ENCODE results near the gene ORAI2. TPM values are rescaled to one million over a fixed set of nuclear protein-coding genes. Genes with fewer than 3 reads are reported as not detected.
"Not testable (repeated sequence)": the region's sequence is repeated elsewhere in the genome, so short reads cannot be mapped to it uniquely, and the experiment has no call there.

Gene ORAI2
- total RNA-seq, 2 experiments from 2014 or later = 41.4 to 46.2 TPM

DNA sequence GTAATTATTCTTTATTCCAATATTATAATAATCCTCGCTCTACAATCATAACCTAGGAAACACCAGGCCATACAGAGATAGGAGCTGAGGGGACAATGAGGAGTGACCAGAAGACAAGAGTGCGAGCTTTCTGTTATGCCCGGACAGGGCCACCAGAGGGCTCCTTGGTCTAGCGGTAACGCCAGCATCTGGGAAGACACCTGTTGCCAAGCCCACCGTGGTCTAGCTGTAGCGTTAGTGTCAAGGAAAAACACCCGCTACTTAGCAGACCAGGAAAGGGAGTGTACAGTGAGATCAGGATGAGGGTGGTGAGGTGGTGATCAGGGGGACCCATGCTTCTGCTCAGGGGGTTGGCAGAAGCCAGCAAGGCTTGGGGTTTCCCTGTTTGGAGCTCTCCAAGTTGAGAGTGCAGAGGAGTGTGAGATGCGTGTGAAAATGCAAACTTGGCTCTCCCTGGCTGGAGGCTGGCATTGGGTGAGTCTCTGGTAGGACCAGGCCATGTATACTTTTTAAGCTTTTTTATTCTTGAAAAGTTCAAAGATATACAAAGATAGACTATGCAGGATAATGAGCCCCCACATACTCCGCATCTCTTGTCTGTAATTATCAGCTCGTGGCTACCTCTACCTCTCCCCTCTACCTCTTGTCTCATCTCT, 46.7 kb downstream of the ORAI2 start:
- not testable (repeated sequence) for H3K27ac Mint-ChIP-seq, H3K4me3 Mint-ChIP-seq, H3K4me1 Mint-ChIP-seq, H3K36me3 Mint-ChIP-seq, H3K27me3 Mint-ChIP-seq, H3K9me3 Mint-ChIP-seq, DNase-seq

GRCh38 chr7:102481962-102482361, 48.6 kb downstream of the ORAI2 start:
- not testable (repeated sequence) for DNase-seq, H3K4me1 Mint-ChIP-seq, H3K36me3 Mint-ChIP-seq, H3K27ac Mint-ChIP-seq, H3K4me3 Mint-ChIP-seq, H3K27me3 Mint-ChIP-seq, H3K9me3 Mint-ChIP-seq

DNA sequence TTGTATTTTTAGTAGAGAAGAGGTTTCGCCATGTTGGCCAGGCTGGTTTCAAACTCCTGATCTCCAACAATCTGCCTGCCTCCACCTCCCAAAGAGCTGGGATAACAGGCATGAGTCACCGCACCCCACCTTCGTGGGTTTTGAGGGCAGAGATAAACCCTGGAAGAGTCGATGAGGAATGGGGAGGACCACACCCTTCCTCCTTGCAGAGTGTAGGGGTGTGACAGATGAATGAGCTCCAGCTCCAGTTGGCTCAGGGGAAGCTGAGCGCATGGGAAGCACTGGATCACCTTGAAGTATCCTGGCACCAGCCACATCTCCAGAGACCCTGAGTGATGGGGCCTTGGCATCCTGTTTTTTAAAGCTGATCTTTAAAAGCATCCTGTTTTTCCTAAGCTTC, 50.9 kb downstream of the ORAI2 start:
- not testable (repeated sequence) for H3K27me3 Mint-ChIP-seq, H3K9me3 Mint-ChIP-seq, H3K4me3 Mint-ChIP-seq, H3K4me1 Mint-ChIP-seq, H3K36me3 Mint-ChIP-seq, H3K27ac Mint-ChIP-seq, DNase-seq

GRCh38 chr7:102490529-102491075, 57.2 kb downstream of the ORAI2 start:
- H3K36me3 Mint-ChIP-seq, H3K27me3 Mint-ChIP-seq, H3K27ac Mint-ChIP-seq, H3K9me3 Mint-ChIP-seq, H3K4me3 Mint-ChIP-seq, H3K4me1 Mint-ChIP-seq: not testable (repeated sequence)
- DNase-seq = peak; percentile 61

DNA sequence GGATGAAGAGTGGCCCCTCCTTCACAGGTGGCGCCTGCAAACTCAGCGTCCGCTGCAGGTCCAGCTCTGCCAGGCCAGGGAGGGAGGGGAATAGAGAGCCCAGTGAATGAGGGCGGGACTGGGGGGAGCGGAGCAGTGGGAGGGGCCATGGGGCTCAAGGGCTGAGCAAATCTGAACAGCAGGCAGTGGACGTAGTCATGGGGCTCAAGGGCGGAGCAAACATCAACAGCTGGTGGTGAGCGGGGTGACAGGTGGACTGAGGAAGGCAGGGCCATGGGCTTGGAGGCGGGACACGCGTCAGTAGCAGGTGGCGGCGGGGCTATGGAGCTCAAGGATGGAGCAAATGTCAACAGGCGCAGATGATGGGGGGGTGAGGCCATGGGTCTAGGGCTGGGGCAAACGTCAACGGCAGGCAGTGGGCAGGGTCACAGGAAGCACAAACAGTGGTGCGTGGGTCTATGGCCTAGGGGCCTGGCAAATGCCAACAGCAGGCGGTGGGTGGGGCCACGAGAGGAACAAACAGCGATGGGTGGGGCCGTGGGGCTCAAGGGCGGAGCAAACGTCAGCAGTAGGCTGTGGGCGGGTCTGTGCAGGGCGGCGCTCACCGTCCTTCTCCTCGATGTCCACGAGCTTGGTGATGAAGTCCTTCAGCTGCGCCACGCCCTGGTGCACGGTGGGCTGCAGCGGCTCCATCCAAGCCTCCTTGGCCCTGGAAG, 60.0 kb downstream of the ORAI2 start:
- not testable (repeated sequence) for H3K36me3 Mint-ChIP-seq, H3K27me3 Mint-ChIP-seq, DNase-seq, H3K27ac Mint-ChIP-seq, H3K9me3 Mint-ChIP-seq, H3K4me3 Mint-ChIP-seq, H3K4me1 Mint-ChIP-seq

- H3K36me3 Mint-ChIP-seq, H3K27ac Mint-ChIP-seq, H3K4me3 Mint-ChIP-seq, H3K9me3 Mint-ChIP-seq, H3K27me3 Mint-ChIP-seq, H3K4me1 Mint-ChIP-seq, DNase-seq: not testable (repeated sequence)
Observed at GRCh38 chr7:102494026-102494425, 60.7 kb downstream of the ORAI2 start.

- H3K27ac Mint-ChIP-seq, DNase-seq, H3K9me3 Mint-ChIP-seq, H3K36me3 Mint-ChIP-seq, H3K4me3 Mint-ChIP-seq, H3K27me3 Mint-ChIP-seq, H3K4me1 Mint-ChIP-seq: not testable (repeated sequence)
Observed at GRCh38 chr7:102494473-102495149, 61.2 kb downstream of the ORAI2 start.

- H3K9me3 Mint-ChIP-seq, H3K4me3 Mint-ChIP-seq, DNase-seq, H3K4me1 Mint-ChIP-seq, H3K27me3 Mint-ChIP-seq, H3K36me3 Mint-ChIP-seq, H3K27ac Mint-ChIP-seq: not testable (repeated sequence)
Observed at GRCh38 chr7:102496861-102497260, 63.5 kb downstream of the ORAI2 start.

DNA sequence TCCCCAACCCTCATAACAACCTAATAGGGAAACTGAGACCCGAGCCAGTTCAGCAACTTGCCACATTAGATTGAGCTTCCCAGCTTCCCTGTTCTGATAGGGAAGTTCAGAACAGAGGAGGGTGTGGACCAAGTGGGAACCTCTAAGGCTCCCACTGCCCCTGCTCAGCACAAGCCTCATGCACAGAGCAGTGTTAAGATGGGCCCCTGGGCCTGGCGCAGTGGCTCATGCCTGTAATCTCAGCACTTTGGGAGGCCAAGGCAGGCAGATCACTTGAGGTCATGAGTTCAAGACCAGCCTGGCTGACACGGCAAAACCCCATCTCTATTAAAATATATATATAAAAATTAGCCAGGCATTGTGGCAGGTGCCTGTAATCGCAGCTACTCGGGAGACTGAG, 63.9 kb downstream of the ORAI2 start:
- H3K27me3 Mint-ChIP-seq, H3K4me1 Mint-ChIP-seq, H3K27ac Mint-ChIP-seq, H3K4me3 Mint-ChIP-seq, H3K9me3 Mint-ChIP-seq, DNase-seq, H3K36me3 Mint-ChIP-seq: not testable (repeated sequence)

GRCh38 chr7:102498321-102498720, 64.9 kb downstream of the ORAI2 start:
- not testable (repeated sequence) for H3K9me3 Mint-ChIP-seq, H3K4me3 Mint-ChIP-seq, H3K27me3 Mint-ChIP-seq, H3K4me1 Mint-ChIP-seq, DNase-seq, H3K27ac Mint-ChIP-seq, H3K36me3 Mint-ChIP-seq

- DNase-seq, H3K36me3 Mint-ChIP-seq, H3K27ac Mint-ChIP-seq, H3K27me3 Mint-ChIP-seq, H3K4me1 Mint-ChIP-seq, H3K4me3 Mint-ChIP-seq, H3K9me3 Mint-ChIP-seq: not testable (repeated sequence)
Observed at GRCh38 chr7:102503141-102503540, 69.8 kb downstream of the ORAI2 start.

DNA sequence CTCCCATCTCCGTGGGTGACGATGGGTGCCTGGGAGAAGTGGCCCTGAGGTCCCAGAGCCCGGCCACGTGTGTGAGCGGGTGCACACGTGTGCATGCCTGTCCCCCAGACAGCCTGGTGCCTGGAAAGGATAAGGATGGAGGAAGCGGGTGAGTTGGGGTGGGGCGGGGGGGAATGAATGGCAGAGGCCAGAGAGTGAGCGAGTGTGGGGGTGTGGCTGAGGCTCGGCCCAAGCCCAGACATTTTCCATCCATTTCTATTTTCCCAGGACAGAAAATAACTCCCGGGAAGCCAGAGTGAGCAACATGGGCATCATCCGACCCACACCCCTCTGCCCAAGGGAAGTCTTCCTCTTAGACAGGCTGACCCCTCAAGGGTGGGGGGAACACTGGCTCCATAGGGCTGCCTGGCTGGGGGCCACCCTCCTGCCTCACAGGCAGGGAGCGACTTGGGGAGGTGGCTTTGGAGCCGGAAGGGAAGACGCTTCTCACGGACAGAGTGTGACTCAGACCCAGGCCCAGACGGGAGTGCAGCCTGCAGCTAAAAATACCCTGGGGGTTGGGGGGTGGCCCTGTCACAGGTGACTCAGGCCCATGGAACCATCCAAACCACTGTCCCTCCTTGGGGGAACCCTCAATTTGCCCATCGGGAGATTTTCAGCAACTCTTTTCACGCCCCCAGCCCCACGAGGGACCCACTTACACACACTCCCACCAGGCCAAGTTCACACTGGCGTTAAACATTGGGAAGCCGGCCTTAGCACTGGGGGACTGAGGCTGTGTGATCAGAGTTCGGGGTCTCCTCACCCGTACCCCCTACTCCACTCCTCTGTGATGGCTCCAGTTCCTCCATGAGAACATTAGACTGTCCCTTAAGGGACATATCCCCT, 72.2 kb downstream of the ORAI2 start:
- DNase-seq, H3K4me3 Mint-ChIP-seq, H3K27ac Mint-ChIP-seq, H3K27me3 Mint-ChIP-seq, H3K9me3 Mint-ChIP-seq, H3K36me3 Mint-ChIP-seq, H3K4me1 Mint-ChIP-seq: not testable (repeated sequence)
